Left cardiac atrium (tissue), 2 donors: ENCODE results near the gene PAX2. TPM values are rescaled to one million over a fixed set of nuclear protein-coding genes. Genes with fewer than 3 reads are reported as not detected.

Experiments
- total RNA-seq, 2 donors: library from RNA; stranded (reverse); fragmentation: NEBNext Ultra II Directional; extraction: Animal tissue kit (Norgen Biotek cat#: 25700); gene quantifications; one replicate each; pipeline ENCODE4 v1.2.1, GENCODE V29; 2021
- donor health status: DM: no; HTN: yes; CAD: no; lungs with severe emphysema.
- donor health status: DM: yes; HTN: yes; CAD: no.

Gene PAX2
- total RNA-seq, 2 donors from 2014 or later: not detected

Other genes starting within 250 kb of the PAX2 start
- gene SEC31B, start 225.7 kb upstream of the PAX2 start, total RNA-seq: 10 to 100 TPM in 1 of 2 donors, 1 to 10 TPM in 1; 7.0 to 11.7 TPM
- gene NDUFB8, start 215.7 kb upstream of the PAX2 start, total RNA-seq: 100 to 1,000 TPM; 356 to 364 TPM
- gene HIF1AN, start 209.6 kb upstream of the PAX2 start, total RNA-seq: 10 to 100 TPM; 30.7 to 37.8 TPM
- gene SLF2, start 167.4 kb downstream of the PAX2 start, total RNA-seq: 10 to 100 TPM; 18.0 to 19.3 TPM
- gene SEMA4G, start 223.9 kb downstream of the PAX2 start, total RNA-seq: 1 to 10 TPM; 2.4 to 2.7 TPM
- gene MRPL43, start 241.9 kb downstream of the PAX2 start, total RNA-seq: 10 to 100 TPM; 47.3 to 52.0 TPM
- gene TWNK, start 242.0 kb downstream of the PAX2 start, total RNA-seq: 1 to 10 TPM; 4.8 to 6.5 TPM